Stimulated activated CD4-positive, alpha-beta T cell treated with anti-CD3 and anti-CD28 coated beads, TNF-alpha, amount 100 ng/mL, for 24 hours (primary cell): ENCODE measurements around the gene LRRC55.

Experiments used
- DNase-seq, 3 experiments: peaks; one replicate each; pipeline ENCODE4 v3.0.0-alpha.2; 2020; ENCODE audit warnings: low read depth in 3 of 3

The LRRC55 gene

GRCh38 chr11:57202281-57202680 is 20.5 kb downstream of the LRRC55 start:
- no peak for DNase-seq

- no peak for DNase-seq
These were observed 21.6 kb downstream of the LRRC55 start for GRCh38 chr11:57203359-57203758.

GRCh38 chr11:57203882-57204480 is 22.2 kb downstream of the LRRC55 start:
- no peak for DNase-seq

- DNase-seq, result no peak
These were observed 23.4 kb downstream of the LRRC55 start for GRCh38 chr11:57205041-57205641.

GRCh38 chr11:57207168-57207567 is 25.4 kb downstream of the LRRC55 start:
- no peak for DNase-seq

GRCh38 chr11:57210781-57211180 is 29.0 kb downstream of the LRRC55 start:
- DNase-seq, result no peak

- no peak for DNase-seq
These were observed 31.8 kb downstream of the LRRC55 start for GRCh38 chr11:57213342-57214097.

- no peak for DNase-seq
These were observed 32.3 kb downstream of the LRRC55 start for GRCh38 chr11:57214098-57214417.

GRCh38 chr11:57214494-57214893 is 32.7 kb downstream of the LRRC55 start:
- DNase-seq, result no peak

GRCh38 chr11:57216463-57216862 is 34.7 kb downstream of the LRRC55 start:
- DNase-seq, result no peak

GRCh38 chr11:57217053-57217452 is 35.3 kb downstream of the LRRC55 start:
- DNase-seq, result no peak

GRCh38 chr11:57219021-57219627 is 37.4 kb downstream of the LRRC55 start:
- DNase-seq, result no peak

GRCh38 chr11:57222239-57222638 is 40.5 kb downstream of the LRRC55 start:
- DNase-seq, result no peak

- no peak for DNase-seq
These were observed 41.8 kb downstream of the LRRC55 start for GRCh38 chr11:57223601-57224000.

GRCh38 chr11:57224128-57224527 is 42.4 kb downstream of the LRRC55 start:
- DNase-seq, result no peak

- no peak for DNase-seq
These were observed 42.8 kb downstream of the LRRC55 start for GRCh38 chr11:57224537-57224936.

- DNase-seq, result no peak
These were observed 46.8 kb downstream of the LRRC55 start for GRCh38 chr11:57228600-57228999.

- DNase-seq, result no peak
These were observed 48.6 kb downstream of the LRRC55 start for GRCh38 chr11:57230316-57230715.

GRCh38 chr11:57230791-57231538 is 49.2 kb downstream of the LRRC55 start:
- DNase-seq, result no peak

- DNase-seq, result no peak
These were observed 49.9 kb downstream of the LRRC55 start for GRCh38 chr11:57231539-57232253.

- no peak for DNase-seq
These were observed 51.9 kb downstream of the LRRC55 start for GRCh38 chr11:57233702-57234101.
